WTC11 (cell line): ENCODE measurements around the gene RTKN2. TPM values are rescaled to one million over a fixed set of nuclear protein-coding genes. Genes with fewer than 3 reads are reported as not detected.
A peak's percentile ranks its signal among the peaks of the same experiment; 100 is the strongest.

Experiments
- ATAC-seq: fragments of 200-7000 bp; cut with Tn5 transposase; 2 replicates; pipeline ENCODE4 v1.10.0; 2021; ENCODE audit warnings: mild to moderate bottlenecking, moderate library complexity
- CTCF ChIA-PET: fragments of 300-600 bp; sonication (Branson Sonifier 250); formaldehyde crosslinking; loops from one replicate; lab custom pipeline; 2021; ENCODE audit warnings: antibody characterized with exemption; lab: Charles Lee
- POLR2A ChIA-PET: fragments of 350-600 bp; sonication (Branson Sonifier 250); formaldehyde crosslinking; loops from one replicate; lab custom pipeline; 2021; ENCODE audit warnings: antibody characterized with exemption; lab: Charles Lee
- DNase-seq: peaks from one replicate; pipeline ENCODE4 v3.0.0; 2021; ENCODE audit warnings: low spot score
- H3K27ac Mint-ChIP-seq: 2 replicates; pipeline ENCODE4 v1.8.0; 2021; ENCODE audit warnings: mixed read lengths
- H3K27me3 Mint-ChIP-seq: 2 replicates; pipeline ENCODE4 v1.8.0; 2021; ENCODE audit warnings: low read depth, mild to moderate bottlenecking, moderate library complexity, mixed read lengths
- H3K36me3 Mint-ChIP-seq: 2 replicates; pipeline ENCODE4 v1.8.0; 2021; ENCODE audit warnings: mixed read lengths
- H3K4me1 Mint-ChIP-seq: 2 replicates; pipeline ENCODE4 v1.8.0; 2022; ENCODE audit warnings: mixed read lengths
- H3K4me3 Mint-ChIP-seq: 2 replicates; pipeline ENCODE4 v1.8.0; 2021; ENCODE audit warnings: mild to moderate bottlenecking, moderate library complexity, mixed read lengths
- H3K9me3 Mint-ChIP-seq: 2 replicates; pipeline ENCODE4 v1.8.0; 2021; ENCODE audit warnings: mixed read lengths
- ARID4B ChIP-seq: sonication (generic); formaldehyde crosslinking; IDR thresholded peaks from 2 replicates; pipeline ENCODE4 v1.8.0; 2023; ENCODE audit warnings: missing genetic modification reagents, mild to moderate bottlenecking, borderline replicate concordance
- EMX1 ChIP-seq: fragments of 250-450 bp; sonication (Bioruptor Pico); IDR thresholded peaks from 2 replicates; pipeline ENCODE4 v1.8.0; 2021; ENCODE audit warnings: mild to moderate bottlenecking
- ERG ChIP-seq: fragments of 250-450 bp; sonication (Bioruptor Pico); IDR thresholded peaks from 2 replicates; pipeline ENCODE4 v1.8.0; 2021; ENCODE audit warnings: mild to moderate bottlenecking
- ETV6 ChIP-seq: sonication (generic); formaldehyde crosslinking; IDR thresholded peaks from 2 replicates; pipeline ENCODE4 v1.8.1; 2022; ENCODE audit warnings: mild to moderate bottlenecking, missing genetic modification reagents
- GABPB1 ChIP-seq: sonication (generic); formaldehyde crosslinking; IDR thresholded peaks from 2 replicates; pipeline ENCODE4 v1.8.1; 2023; ENCODE audit warnings: mild to moderate bottlenecking, missing genetic modification reagents
- MLX ChIP-seq: sonication (generic); formaldehyde crosslinking; IDR thresholded peaks from 2 replicates; pipeline ENCODE4 v1.8.1; 2023; ENCODE audit warnings: mild to moderate bottlenecking, missing genetic modification reagents, moderate library complexity
- NFATC4 ChIP-seq: fragments of 250-450 bp; sonication (Bioruptor Pico); IDR thresholded peaks from 2 replicates; pipeline ENCODE4 v1.9.0; 2021; ENCODE audit warnings: mild to moderate bottlenecking
- NFE2L1 ChIP-seq: sonication (generic); formaldehyde crosslinking; IDR thresholded peaks from 2 replicates; pipeline ENCODE4 v1.8.1; 2023; ENCODE audit warnings: missing genetic modification reagents
- NFYB ChIP-seq: sonication (generic); formaldehyde crosslinking; conservative IDR thresholded peaks from 2 replicates; pipeline ENCODE4 v1.8.0; 2022; ENCODE audit warnings: low read depth, missing genetic modification reagents
- SMAD3 ChIP-seq: sonication (generic); formaldehyde crosslinking; IDR thresholded peaks from 2 replicates; pipeline ENCODE4 v1.8.0; 2022; ENCODE audit warnings: missing genetic modification reagents, mild to moderate bottlenecking, borderline replicate concordance
- SP1 ChIP-seq: sonication (generic); formaldehyde crosslinking; conservative IDR thresholded peaks from 2 replicates; pipeline ENCODE4 v1.8.1; 2022; ENCODE audit warnings: missing genetic modification reagents
- TCF7 ChIP-seq: sonication (generic); formaldehyde crosslinking; IDR thresholded peaks from 2 replicates; pipeline ENCODE4 v1.8.0; 2022; ENCODE audit warnings: mild to moderate bottlenecking, low read depth, missing genetic modification reagents, moderate library complexity
- TP53 ChIP-seq: sonication (generic); formaldehyde crosslinking; IDR thresholded peaks from 2 replicates; pipeline ENCODE4 v1.8.1; 2023; ENCODE audit warnings: mild to moderate bottlenecking, missing genetic modification reagents
- ZNF532 ChIP-seq: fragments of 250-450 bp; sonication (Bioruptor Pico); IDR thresholded peaks from 2 replicates; pipeline ENCODE4 v1.9.0; 2021; ENCODE audit warnings: mild to moderate bottlenecking, borderline replicate concordance
- ZNF671 ChIP-seq: fragments of 250-450 bp; sonication (Bioruptor Pico); IDR thresholded peaks from 2 replicates; pipeline ENCODE4 v1.8.0; 2021; ENCODE audit warnings: mild to moderate bottlenecking
- total RNA-seq: library from RNA; stranded (reverse); gene quantifications from 3 replicates; pipeline ENCODE4 v1.2.3, GENCODE V29; 2021
- TF ChIP-seq, protein P1 (sequence below): sonication (generic); formaldehyde crosslinking; IDR thresholded peaks from 2 replicates; pipeline ENCODE4 v1.8.1; 2022; ENCODE audit warnings: mild to moderate bottlenecking, moderate library complexity, missing genetic modification reagents

RTKN2 gene
- total RNA-seq, 1 experiment from 2014 or later: 20.5 TPM

GRCh38 chr10:62196528-62196927 lies 72.1 kb downstream of the RTKN2 start:
- Mint-ChIP-seq H3K27ac (no peak overlapping the region), H3K36me3 (peaks cover 9% of the 10 kb centered on the region), H3K27me3 (no peaks in the 10 kb centered on the region), H3K4me3 (no peak overlapping the region), H3K4me1 (peaks cover 15% of the 10 kb centered on the region), H3K9me3 (no peaks in the 10 kb centered on the region)
- no peak for DNase-seq
- POLR2A ChIA-PET: no interaction called here
- ATAC-seq: no peak
- TF ChIP-seq TCF7 (CRISPR knock-in tag) (no peak), ZNF532 (CRISPR knock-in tag) (no peak), NFATC4 (no peak), EMX1 (CRISPR knock-in tag) (no peak), ERG (no peak), NFE2L1 (CRISPR knock-in tag) (no peak), TP53 (no peak), MLX (CRISPR knock-in tag) (no peak), ZNF671 (CRISPR knock-in tag) (no peak), GABPB1 (CRISPR knock-in tag) (no peak), SMAD3 (CRISPR knock-in tag) (no peak)
- TF ChIP-seq, protein P1, sequence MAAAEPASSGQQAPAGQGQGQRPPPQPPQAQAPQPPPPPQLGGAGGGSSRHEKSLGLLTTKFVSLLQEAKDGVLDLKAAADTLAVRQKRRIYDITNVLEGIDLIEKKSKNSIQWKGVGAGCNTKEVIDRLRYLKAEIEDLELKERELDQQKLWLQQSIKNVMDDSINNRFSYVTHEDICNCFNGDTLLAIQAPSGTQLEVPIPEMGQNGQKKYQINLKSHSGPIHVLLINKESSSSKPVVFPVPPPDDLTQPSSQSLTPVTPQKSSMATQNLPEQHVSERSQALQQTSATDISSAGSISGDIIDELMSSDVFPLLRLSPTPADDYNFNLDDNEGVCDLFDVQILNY (CRISPR knock-in tag): no peak
- CTCF ChIA-PET: no interaction called here

DNA sequence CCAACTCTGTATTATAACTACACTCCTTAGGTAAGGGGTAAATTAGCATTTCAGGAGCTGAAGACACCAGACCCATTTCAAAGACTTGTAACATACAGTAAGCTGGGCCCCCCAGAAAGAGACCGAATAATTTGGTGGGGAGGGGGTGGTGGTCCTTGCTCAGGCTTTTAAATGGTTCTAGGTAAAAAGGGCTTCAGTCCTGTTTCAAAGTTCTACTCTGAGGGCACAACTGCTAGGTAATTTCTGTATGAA lies 73.0 kb downstream of the RTKN2 start:
- POLR2A ChIA-PET: no interaction called here
- no peak for DNase-seq
- no peak; the same call in 1 of the 2 replicates for ATAC-seq
- Mint-ChIP-seq H3K27me3 (no peaks in the 10 kb centered on the region), H3K4me3 (no peak overlapping the region), H3K27ac (no peak overlapping the region), H3K4me1 (peaks cover 15% of the 10 kb centered on the region)
- TF ChIP-seq ETV6 (CRISPR knock-in tag) (0 out of 2 replicates have a peak, but pooled peaks have one; percentile 31), ZNF671 (CRISPR knock-in tag) (no peak), SP1 (CRISPR knock-in tag) (no peak)
- TF ChIP-seq, all 79 proteins: peak for 1
- H3K9me3 Mint-ChIP-seq: no peaks in the 10 kb centered on the region
- CTCF ChIA-PET: interaction anchor here (1.0 to 1.1 kb wide), 2 partner anchors 156 to 157 kb away, joined by 3 read pairs; no protein-coding TSS in a partner anchor
- peaks cover 12% of the 10 kb centered on the region for H3K36me3 Mint-ChIP-seq

DNA sequence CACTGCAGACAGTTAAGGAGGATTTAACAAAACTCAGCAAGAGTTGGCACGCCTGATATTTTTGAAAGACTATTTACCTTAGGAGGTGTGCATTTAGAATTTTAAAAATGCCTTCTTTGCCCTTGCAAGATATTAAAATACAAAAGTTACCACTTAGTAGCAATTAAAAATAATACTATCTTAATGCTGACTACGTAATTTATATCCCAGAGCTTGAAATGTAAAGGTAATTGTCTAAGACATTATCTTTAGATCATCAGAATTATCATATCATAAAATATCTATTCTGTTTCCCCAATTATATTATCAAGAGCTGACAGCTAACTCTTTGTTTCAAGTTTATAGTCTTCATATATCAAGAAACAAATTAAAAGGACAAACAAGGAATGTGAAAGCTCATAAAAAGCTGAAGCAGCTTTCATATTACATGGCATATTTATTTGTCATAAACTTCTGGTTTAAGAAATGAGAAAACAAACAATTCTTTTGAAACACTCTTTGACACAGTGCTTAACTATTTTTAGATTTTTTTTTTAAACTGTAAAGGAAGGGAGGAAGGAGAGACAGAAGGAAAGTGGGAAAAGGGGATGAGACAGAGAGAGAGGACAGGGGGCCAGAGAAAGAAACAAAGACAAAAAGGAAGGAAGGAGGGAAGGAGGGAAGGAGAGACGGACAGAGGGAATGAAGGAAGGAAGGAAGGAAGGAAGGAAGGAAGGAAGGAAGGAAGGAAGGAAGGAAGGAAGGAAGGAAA lies 73.5 kb downstream of the RTKN2 start:
- Mint-ChIP-seq H3K27ac (no peak overlapping the region), H3K27me3 (no peaks in the 10 kb centered on the region), H3K4me1 (peaks cover 15% of the 10 kb centered on the region), H3K36me3 (peaks cover 13% of the 10 kb centered on the region), H3K9me3 (no peaks in the 10 kb centered on the region), H3K4me3 (no peak overlapping the region)
- no peak for ATAC-seq
- no peak for DNase-seq
- ChIA-PET POLR2A (no interaction called here), CTCF (interaction anchor here (1.0 to 1.1 kb wide), 2 partner anchors 155 to 157 kb away, joined by 3 read pairs; no protein-coding TSS in a partner anchor)
- TF ChIP-seq ZNF532 (CRISPR knock-in tag) (no peak), ARID4B (CRISPR knock-in tag) (no peak), NFYB (CRISPR knock-in tag) (no peak)
